WTC11 (cell line): ENCODE measurements around the gene TEAD1. TPM values are rescaled to one million over a fixed set of nuclear protein-coding genes. Genes with fewer than 3 reads are reported as not detected.

ENCODE experiments used
- ATAC-seq: fragments of 200-7000 bp; cut with Tn5 transposase; 2 replicates; pipeline ENCODE4 v1.10.0; 2021; ENCODE audit warnings: mild to moderate bottlenecking, moderate library complexity
- CTCF ChIA-PET: fragments of 300-600 bp; sonication (Branson Sonifier 250); formaldehyde crosslinking; loops from one replicate; lab custom pipeline; 2021; ENCODE audit warnings: antibody characterized with exemption; lab: Charles Lee
- POLR2A ChIA-PET: fragments of 350-600 bp; sonication (Branson Sonifier 250); formaldehyde crosslinking; loops from one replicate; lab custom pipeline; 2021; ENCODE audit warnings: antibody characterized with exemption; lab: Charles Lee
- DNase-seq: peaks from one replicate; pipeline ENCODE4 v3.0.0; 2021; ENCODE audit warnings: low spot score
- H3K27ac Mint-ChIP-seq: 2 replicates; pipeline ENCODE4 v1.8.0; 2021; ENCODE audit warnings: mixed read lengths
- H3K27me3 Mint-ChIP-seq: 2 replicates; pipeline ENCODE4 v1.8.0; 2021; ENCODE audit warnings: low read depth, mild to moderate bottlenecking, moderate library complexity, mixed read lengths
- H3K36me3 Mint-ChIP-seq: 2 replicates; pipeline ENCODE4 v1.8.0; 2021; ENCODE audit warnings: mixed read lengths
- H3K4me1 Mint-ChIP-seq: 2 replicates; pipeline ENCODE4 v1.8.0; 2022; ENCODE audit warnings: mixed read lengths
- H3K4me3 Mint-ChIP-seq: 2 replicates; pipeline ENCODE4 v1.8.0; 2021; ENCODE audit warnings: mild to moderate bottlenecking, moderate library complexity, mixed read lengths
- H3K9me3 Mint-ChIP-seq: 2 replicates; pipeline ENCODE4 v1.8.0; 2021; ENCODE audit warnings: mixed read lengths
- FOXK1 ChIP-seq: sonication (generic); formaldehyde crosslinking; IDR thresholded peaks from 2 replicates; pipeline ENCODE4 v1.8.0; 2022; ENCODE audit warnings: mild to moderate bottlenecking, moderate library complexity, missing genetic modification reagents
- JUN ChIP-seq: sonication (generic); formaldehyde crosslinking; IDR thresholded peaks from 2 replicates; pipeline ENCODE4 v1.8.0; 2023; ENCODE audit warnings: mild to moderate bottlenecking, missing genetic modification reagents
- MYBL2 ChIP-seq: sonication (generic); formaldehyde crosslinking; IDR thresholded peaks from 2 replicates; pipeline ENCODE4 v1.8.1; 2023; ENCODE audit warnings: mild to moderate bottlenecking, moderate library complexity, missing genetic modification reagents
- NR1H2 ChIP-seq: sonication (generic); formaldehyde crosslinking; IDR thresholded peaks from 2 replicates; pipeline ENCODE4 v1.9.0; 2021; ENCODE audit warnings: mild to moderate bottlenecking, moderate library complexity, missing genetic modification reagents
- PRRX2 ChIP-seq: fragments of 250-450 bp; sonication (Bioruptor Pico); IDR thresholded peaks from 2 replicates; pipeline ENCODE4 v1.8.0; 2021; ENCODE audit warnings: mild to moderate bottlenecking
- SMAD3 ChIP-seq: sonication (generic); formaldehyde crosslinking; IDR thresholded peaks from 2 replicates; pipeline ENCODE4 v1.8.0; 2022; ENCODE audit warnings: missing genetic modification reagents, mild to moderate bottlenecking, borderline replicate concordance
- SP1 ChIP-seq: sonication (generic); formaldehyde crosslinking; conservative IDR thresholded peaks from 2 replicates; pipeline ENCODE4 v1.8.1; 2022; ENCODE audit warnings: missing genetic modification reagents
- TEAD4 ChIP-seq: sonication (generic); formaldehyde crosslinking; IDR thresholded peaks from 2 replicates; pipeline ENCODE4 v1.8.0; 2022; ENCODE audit warnings: mild to moderate bottlenecking, missing genetic modification reagents
- ZNF232 ChIP-seq: sonication (generic); formaldehyde crosslinking; IDR thresholded peaks from 2 replicates; pipeline ENCODE4 v1.8.0; 2022; ENCODE audit warnings: mild to moderate bottlenecking, missing genetic modification reagents
- ZNF396 ChIP-seq: fragments of 250-450 bp; sonication (Bioruptor Pico); IDR thresholded peaks from 2 replicates; pipeline ENCODE4 v1.8.0; 2021; ENCODE audit warnings: mild to moderate bottlenecking, moderate library complexity, borderline replicate concordance
- ZNF416 ChIP-seq: fragments of 250-450 bp; sonication (Bioruptor Pico); IDR thresholded peaks from 2 replicates; pipeline ENCODE4 v1.9.0; 2021; ENCODE audit warnings: mild to moderate bottlenecking, inconsistent platforms
- total RNA-seq: library from RNA; stranded (reverse); gene quantifications from 3 replicates; pipeline ENCODE4 v1.2.3, GENCODE V29; 2021
- TF ChIP-seq, protein P1 (sequence below): sonication (generic); formaldehyde crosslinking; IDR thresholded peaks from 2 replicates; pipeline ENCODE4 v1.8.0; 2022; ENCODE audit warnings: mild to moderate bottlenecking, missing genetic modification reagents
- TF ChIP-seq, protein P2 (sequence below): sonication (generic); formaldehyde crosslinking; IDR thresholded peaks from 2 replicates; pipeline ENCODE4 v1.8.1; 2022; ENCODE audit warnings: mild to moderate bottlenecking, missing genetic modification reagents, moderate library complexity, borderline replicate concordance
- TF ChIP-seq, protein P3 (sequence below): fragments of 250-450 bp; sonication (Bioruptor Pico); IDR thresholded peaks from 2 replicates; pipeline ENCODE4 v1.9.0; 2021; ENCODE audit warnings: mild to moderate bottlenecking
- TF ChIP-seq, protein P4 (sequence below): fragments of 200-600 bp; IDR thresholded peaks from 2 replicates; pipeline ENCODE4 v1.8.0; 2022; ENCODE audit warnings: antibody characterized with exemption
- TF ChIP-seq, protein P5 (sequence below): sonication (generic); formaldehyde crosslinking; conservative IDR thresholded peaks from 2 replicates; pipeline ENCODE4 v1.8.1; 2023; ENCODE audit warnings: mild to moderate bottlenecking, low read depth, missing genetic modification reagents, moderate library complexity
- TF ChIP-seq, protein P6 (sequence below): sonication (generic); formaldehyde crosslinking; IDR thresholded peaks from 2 replicates; pipeline ENCODE4 v1.8.0; 2022; ENCODE audit warnings: mild to moderate bottlenecking, missing genetic modification reagents
- TF ChIP-seq, protein P7 (sequence below): sonication (generic); formaldehyde crosslinking; IDR thresholded peaks from 2 replicates; pipeline ENCODE4 v1.8.0; 2023; ENCODE audit warnings: missing genetic modification reagents
- TF ChIP-seq, protein P8 (sequence below): fragments of 250-450 bp; sonication (Bioruptor Pico); IDR thresholded peaks from 2 replicates; pipeline ENCODE4 v1.9.0; 2021; ENCODE audit warnings: mild to moderate bottlenecking

The TEAD1 gene
- total RNA-seq, 1 experiment from 2014 or later = 79.9 TPM

DNA sequence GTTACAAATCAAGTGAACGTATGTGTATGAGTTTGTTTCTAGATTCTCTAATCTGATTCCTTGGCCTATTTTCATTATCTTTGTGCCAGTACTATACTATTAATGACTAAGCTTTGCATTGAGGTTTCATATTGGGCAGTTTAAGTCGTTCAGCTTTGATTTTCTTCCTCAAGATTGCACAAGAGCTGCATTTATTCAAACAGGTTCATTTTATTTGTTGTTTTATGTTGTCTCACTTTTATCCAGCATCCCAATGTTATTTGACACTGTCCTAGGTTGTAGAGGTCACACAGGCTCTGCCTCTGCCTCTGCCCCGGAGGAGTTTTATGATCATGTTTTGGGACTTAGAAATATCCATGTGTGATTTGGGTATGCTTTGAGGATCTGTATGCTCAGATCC, 79.8 kb downstream of the TEAD1 start (continued):
- TF ChIP-seq, protein P1, sequence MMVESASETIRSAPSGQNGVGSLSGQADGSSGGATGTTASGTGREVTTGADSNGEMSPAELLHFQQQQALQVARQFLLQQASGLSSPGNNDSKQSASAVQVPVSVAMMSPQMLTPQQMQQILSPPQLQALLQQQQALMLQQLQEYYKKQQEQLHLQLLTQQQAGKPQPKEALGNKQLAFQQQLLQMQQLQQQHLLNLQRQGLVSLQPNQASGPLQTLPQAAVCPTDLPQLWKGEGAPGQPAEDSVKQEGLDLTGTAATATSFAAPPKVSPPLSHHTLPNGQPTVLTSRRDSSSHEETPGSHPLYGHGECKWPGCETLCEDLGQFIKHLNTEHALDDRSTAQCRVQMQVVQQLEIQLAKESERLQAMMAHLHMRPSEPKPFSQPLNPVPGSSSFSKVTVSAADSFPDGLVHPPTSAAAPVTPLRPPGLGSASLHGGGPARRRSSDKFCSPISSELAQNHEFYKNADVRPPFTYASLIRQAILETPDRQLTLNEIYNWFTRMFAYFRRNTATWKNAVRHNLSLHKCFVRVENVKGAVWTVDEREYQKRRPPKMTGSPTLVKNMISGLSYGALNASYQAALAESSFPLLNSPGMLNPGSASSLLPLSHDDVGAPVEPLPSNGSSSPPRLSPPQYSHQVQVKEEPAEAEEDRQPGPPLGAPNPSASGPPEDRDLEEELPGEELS = no peak
- TF ChIP-seq ZNF232 (CRISPR knock-in tag) = no peak
- TF ChIP-seq NR1H2 (CRISPR knock-in tag) = no peak
- no peak for TF ChIP-seq FOXK1 (CRISPR knock-in tag)
- TF ChIP-seq JUN = no peak

DNA sequence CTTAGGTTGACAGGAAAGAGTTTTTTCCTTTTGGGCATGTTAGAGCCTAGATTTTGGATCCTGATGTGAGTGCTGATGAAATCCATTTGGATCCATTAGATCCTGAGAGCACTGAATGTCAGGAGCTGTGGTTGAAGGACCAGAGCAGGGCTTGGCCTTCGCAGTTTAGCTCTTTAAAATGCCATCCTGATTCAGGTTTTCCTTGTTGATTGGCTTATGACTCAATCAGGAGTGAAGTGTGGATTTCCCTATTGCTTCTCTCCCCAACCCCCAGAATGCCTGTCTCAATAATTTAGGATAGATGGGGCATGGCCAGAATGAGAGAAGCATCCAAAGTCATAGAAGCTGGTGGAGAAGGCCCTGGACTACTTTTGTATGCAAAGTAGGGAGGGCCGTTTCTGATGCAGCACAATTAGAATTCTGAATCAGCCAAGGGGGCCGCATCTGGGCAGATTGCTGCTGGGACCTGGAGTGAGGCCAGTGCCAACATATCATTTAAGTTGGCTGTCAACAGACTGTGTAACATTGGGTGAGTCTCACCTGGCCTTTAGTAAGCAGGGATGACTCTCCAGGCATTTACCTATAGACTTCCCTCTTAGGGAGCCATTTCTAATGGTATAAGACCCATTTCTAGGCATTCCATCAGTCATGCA, 80.5 kb downstream of the TEAD1 start:
- no peaks in the 10 kb centered on the region for H3K27me3 Mint-ChIP-seq
- POLR2A ChIA-PET = no interaction called here
- ATAC-seq = no peak

DNA sequence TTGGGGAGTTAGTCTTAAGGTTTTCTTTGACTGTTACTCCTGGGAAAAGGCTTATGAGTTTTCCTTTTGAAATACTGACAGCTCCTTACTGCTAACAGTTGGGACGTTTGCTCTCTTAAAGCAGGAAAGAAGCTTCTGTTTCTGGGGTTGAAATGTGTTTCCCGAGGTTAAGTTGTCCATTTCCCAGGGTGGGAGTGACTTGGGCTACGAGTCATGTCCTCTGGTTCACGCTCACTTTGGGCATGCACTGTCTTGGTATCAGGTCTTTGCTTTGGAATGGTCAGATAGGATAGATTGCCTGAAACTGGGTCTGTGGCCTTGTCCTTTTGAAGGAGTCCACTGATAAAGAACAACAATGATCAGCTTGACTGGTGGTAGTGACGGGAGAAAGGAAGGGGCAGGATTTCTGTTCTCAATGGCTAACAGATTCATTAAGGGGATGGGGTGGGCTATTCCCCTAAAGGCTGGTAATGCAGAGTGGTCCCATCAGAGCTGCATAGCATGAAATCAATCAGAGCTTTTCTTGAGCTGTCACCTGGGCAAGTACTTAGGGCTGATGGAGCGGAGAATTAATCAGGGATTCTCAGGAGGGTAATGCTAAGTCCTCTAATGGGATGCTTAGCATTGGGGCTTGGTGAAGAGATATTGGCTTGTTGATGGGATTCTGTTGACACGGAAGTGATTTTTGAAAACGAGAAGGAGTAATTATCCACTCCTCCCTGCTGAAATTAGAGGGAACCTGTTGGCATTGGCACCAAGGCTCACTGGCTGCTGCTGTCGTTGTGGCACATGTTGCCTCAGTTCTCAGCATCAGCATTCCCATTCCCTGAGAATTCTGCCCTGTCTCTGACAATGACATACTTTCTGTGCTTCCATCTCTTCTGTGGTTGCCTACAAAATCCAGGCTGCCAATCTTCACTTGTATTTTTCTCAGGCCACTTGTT, 81.6 kb downstream of the TEAD1 start:
- Mint-ChIP-seq H3K9me3 (no peaks in the 10 kb centered on the region), H3K27ac (no peak overlapping the region; the same call in 1 of the 2 replicates), H3K4me3 (no peak overlapping the region), H3K27me3 (no peaks in the 10 kb centered on the region), H3K36me3 (no peaks in the 10 kb centered on the region), H3K4me1 (peaks cover 72% of the 10 kb centered on the region)
- ChIA-PET CTCF (interaction anchor here (0.6 kb wide), 1 partner anchor 206 kb away, joined by 7 read pairs; no protein-coding TSS in a partner anchor), POLR2A (no interaction called here)
- DNase-seq = no peak
- ATAC-seq = no peak
- TF ChIP-seq SP1 (CRISPR knock-in tag) (no peak), ZNF416 (CRISPR knock-in tag) (no peak), ZNF396 (CRISPR knock-in tag) (no peak), SMAD3 (CRISPR knock-in tag) (no peak), NR1H2 (CRISPR knock-in tag) (no peak)
- TF ChIP-seq, protein P2, sequence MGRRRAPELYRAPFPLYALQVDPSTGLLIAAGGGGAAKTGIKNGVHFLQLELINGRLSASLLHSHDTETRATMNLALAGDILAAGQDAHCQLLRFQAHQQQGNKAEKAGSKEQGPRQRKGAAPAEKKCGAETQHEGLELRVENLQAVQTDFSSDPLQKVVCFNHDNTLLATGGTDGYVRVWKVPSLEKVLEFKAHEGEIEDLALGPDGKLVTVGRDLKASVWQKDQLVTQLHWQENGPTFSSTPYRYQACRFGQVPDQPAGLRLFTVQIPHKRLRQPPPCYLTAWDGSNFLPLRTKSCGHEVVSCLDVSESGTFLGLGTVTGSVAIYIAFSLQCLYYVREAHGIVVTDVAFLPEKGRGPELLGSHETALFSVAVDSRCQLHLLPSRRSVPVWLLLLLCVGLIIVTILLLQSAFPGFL (CRISPR knock-in tag) = no peak
- TF ChIP-seq, protein P3, sequence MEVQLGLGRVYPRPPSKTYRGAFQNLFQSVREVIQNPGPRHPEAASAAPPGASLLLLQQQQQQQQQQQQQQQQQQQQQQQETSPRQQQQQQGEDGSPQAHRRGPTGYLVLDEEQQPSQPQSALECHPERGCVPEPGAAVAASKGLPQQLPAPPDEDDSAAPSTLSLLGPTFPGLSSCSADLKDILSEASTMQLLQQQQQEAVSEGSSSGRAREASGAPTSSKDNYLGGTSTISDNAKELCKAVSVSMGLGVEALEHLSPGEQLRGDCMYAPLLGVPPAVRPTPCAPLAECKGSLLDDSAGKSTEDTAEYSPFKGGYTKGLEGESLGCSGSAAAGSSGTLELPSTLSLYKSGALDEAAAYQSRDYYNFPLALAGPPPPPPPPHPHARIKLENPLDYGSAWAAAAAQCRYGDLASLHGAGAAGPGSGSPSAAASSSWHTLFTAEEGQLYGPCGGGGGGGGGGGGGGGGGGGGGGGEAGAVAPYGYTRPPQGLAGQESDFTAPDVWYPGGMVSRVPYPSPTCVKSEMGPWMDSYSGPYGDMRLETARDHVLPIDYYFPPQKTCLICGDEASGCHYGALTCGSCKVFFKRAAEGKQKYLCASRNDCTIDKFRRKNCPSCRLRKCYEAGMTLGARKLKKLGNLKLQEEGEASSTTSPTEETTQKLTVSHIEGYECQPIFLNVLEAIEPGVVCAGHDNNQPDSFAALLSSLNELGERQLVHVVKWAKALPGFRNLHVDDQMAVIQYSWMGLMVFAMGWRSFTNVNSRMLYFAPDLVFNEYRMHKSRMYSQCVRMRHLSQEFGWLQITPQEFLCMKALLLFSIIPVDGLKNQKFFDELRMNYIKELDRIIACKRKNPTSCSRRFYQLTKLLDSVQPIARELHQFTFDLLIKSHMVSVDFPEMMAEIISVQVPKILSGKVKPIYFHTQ = no peak
- TF ChIP-seq, protein P4, sequence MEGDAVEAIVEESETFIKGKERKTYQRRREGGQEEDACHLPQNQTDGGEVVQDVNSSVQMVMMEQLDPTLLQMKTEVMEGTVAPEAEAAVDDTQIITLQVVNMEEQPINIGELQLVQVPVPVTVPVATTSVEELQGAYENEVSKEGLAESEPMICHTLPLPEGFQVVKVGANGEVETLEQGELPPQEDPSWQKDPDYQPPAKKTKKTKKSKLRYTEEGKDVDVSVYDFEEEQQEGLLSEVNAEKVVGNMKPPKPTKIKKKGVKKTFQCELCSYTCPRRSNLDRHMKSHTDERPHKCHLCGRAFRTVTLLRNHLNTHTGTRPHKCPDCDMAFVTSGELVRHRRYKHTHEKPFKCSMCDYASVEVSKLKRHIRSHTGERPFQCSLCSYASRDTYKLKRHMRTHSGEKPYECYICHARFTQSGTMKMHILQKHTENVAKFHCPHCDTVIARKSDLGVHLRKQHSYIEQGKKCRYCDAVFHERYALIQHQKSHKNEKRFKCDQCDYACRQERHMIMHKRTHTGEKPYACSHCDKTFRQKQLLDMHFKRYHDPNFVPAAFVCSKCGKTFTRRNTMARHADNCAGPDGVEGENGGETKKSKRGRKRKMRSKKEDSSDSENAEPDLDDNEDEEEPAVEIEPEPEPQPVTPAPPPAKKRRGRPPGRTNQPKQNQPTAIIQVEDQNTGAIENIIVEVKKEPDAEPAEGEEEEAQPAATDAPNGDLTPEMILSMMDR = no peak
- TF ChIP-seq, protein P5, sequence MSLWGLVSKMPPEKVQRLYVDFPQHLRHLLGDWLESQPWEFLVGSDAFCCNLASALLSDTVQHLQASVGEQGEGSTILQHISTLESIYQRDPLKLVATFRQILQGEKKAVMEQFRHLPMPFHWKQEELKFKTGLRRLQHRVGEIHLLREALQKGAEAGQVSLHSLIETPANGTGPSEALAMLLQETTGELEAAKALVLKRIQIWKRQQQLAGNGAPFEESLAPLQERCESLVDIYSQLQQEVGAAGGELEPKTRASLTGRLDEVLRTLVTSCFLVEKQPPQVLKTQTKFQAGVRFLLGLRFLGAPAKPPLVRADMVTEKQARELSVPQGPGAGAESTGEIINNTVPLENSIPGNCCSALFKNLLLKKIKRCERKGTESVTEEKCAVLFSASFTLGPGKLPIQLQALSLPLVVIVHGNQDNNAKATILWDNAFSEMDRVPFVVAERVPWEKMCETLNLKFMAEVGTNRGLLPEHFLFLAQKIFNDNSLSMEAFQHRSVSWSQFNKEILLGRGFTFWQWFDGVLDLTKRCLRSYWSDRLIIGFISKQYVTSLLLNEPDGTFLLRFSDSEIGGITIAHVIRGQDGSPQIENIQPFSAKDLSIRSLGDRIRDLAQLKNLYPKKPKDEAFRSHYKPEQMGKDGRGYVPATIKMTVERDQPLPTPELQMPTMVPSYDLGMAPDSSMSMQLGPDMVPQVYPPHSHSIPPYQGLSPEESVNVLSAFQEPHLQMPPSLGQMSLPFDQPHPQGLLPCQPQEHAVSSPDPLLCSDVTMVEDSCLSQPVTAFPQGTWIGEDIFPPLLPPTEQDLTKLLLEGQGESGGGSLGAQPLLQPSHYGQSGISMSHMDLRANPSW (CRISPR knock-in tag) = no peak
- TF ChIP-seq, protein P6, sequence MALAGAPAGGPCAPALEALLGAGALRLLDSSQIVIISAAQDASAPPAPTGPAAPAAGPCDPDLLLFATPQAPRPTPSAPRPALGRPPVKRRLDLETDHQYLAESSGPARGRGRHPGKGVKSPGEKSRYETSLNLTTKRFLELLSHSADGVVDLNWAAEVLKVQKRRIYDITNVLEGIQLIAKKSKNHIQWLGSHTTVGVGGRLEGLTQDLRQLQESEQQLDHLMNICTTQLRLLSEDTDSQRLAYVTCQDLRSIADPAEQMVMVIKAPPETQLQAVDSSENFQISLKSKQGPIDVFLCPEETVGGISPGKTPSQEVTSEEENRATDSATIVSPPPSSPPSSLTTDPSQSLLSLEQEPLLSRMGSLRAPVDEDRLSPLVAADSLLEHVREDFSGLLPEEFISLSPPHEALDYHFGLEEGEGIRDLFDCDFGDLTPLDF (CRISPR knock-in tag) = no peak
- TF ChIP-seq, protein P7, sequence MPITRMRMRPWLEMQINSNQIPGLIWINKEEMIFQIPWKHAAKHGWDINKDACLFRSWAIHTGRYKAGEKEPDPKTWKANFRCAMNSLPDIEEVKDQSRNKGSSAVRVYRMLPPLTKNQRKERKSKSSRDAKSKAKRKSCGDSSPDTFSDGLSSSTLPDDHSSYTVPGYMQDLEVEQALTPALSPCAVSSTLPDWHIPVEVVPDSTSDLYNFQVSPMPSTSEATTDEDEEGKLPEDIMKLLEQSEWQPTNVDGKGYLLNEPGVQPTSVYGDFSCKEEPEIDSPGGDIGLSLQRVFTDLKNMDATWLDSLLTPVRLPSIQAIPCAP (CRISPR knock-in tag) = no peak

More for the DNA sequence above, 80.5 kb downstream of the TEAD1 start:
- no peak for TF ChIP-seq MYBL2 (CRISPR knock-in tag)
- no peak for TF ChIP-seq TEAD4 (CRISPR knock-in tag)
- TF ChIP-seq, protein P8, sequence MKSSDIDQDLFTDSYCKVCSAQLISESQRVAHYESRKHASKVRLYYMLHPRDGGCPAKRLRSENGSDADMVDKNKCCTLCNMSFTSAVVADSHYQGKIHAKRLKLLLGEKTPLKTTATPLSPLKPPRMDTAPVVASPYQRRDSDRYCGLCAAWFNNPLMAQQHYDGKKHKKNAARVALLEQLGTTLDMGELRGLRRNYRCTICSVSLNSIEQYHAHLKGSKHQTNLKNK (CRISPR knock-in tag) = no peak
- TF ChIP-seq ZNF416 (CRISPR knock-in tag) = no peak
- TF ChIP-seq FOXK1 (CRISPR knock-in tag) = no peak
- no peak for TF ChIP-seq PRRX2 (CRISPR knock-in tag)
- CTCF ChIA-PET = no interaction called here
- no peaks in the 10 kb centered on the region for H3K9me3 Mint-ChIP-seq
- no peak overlapping the region for H3K4me3 Mint-ChIP-seq
- no peaks in the 10 kb centered on the region for H3K36me3 Mint-ChIP-seq
- H3K4me1 Mint-ChIP-seq = peaks cover 72% of the 10 kb centered on the region
- no peak overlapping the region for H3K27ac Mint-ChIP-seq
- DNase-seq = no peak
